ENCODE data around the gene UBL4A.

UBL4A gene

DNA sequence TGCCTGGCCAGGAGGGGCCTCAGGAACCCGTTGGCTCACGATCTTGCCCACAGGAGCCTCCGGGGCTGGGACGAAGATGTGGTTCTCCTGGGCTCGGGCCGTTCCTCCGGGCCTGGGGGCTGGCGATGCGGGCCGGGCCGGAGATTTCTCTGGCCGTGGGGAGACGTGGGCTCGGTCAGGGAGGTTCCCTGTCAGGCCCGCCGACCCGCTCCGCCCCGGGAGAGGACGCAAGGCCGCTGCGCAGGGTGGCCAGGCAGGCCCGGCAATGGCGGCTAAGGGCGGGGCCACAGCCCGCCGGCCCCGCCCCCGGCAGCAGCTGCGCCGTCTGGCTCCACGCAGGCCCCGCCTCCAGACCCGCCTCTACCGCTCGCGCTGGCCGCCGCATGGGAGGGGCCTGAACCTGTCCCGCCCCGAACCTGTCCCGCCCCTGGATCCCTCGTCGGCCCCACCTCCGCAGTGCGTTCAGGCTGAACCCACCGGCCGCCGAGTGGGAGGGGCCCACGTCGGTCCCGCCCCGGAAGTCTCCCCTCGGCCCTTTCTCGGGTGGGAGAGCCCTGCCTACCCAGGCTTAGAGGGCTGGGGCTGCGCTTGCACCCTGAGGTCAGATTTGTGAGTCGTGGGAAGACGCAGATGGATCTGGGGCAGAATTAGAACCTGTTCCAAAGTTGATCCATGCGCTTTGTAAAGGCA lies 29.7 kb upstream of the UBL4A start, which contains the start of gene FAM3A:
FAM3A (minus strand) TSS at position 267 of the 690 bp plus-strand sequence. CDS start 460 bp downstream, outside the sequence.
- Histone ChIP-seq H3K27me3 (ENCODE audit: control insufficient read depth, insufficient read depth, low read length) (no peaks in the 10 kb centered on the region), H3K4me3 (ENCODE audit: low read depth, low read length) (peak within 1 kb of the TSS; percentile 72), H3K4me1 (peaks cover 4% of the 10 kb centered on the region), H2AFZ (peak within 1 kb of the TSS; percentile 87), H3K36me3 (ENCODE audit: control insufficient read depth, insufficient read depth, low read length) (no peaks in the 10 kb centered on the region), H3K9ac (peak within 1 kb of the TSS; percentile 87), H3K27ac (peak within 1 kb of the TSS; percentile 86), H3K9me3 (ENCODE audit: control insufficient read depth, low read length) (no peaks in the 10 kb centered on the region), H3K79me2 (no peaks in the 10 kb centered on the region), H3K4me2 (ENCODE audit: low read length) (peak within 1 kb of the TSS; percentile 81)
- TF ChIP-seq, protein P1, sequence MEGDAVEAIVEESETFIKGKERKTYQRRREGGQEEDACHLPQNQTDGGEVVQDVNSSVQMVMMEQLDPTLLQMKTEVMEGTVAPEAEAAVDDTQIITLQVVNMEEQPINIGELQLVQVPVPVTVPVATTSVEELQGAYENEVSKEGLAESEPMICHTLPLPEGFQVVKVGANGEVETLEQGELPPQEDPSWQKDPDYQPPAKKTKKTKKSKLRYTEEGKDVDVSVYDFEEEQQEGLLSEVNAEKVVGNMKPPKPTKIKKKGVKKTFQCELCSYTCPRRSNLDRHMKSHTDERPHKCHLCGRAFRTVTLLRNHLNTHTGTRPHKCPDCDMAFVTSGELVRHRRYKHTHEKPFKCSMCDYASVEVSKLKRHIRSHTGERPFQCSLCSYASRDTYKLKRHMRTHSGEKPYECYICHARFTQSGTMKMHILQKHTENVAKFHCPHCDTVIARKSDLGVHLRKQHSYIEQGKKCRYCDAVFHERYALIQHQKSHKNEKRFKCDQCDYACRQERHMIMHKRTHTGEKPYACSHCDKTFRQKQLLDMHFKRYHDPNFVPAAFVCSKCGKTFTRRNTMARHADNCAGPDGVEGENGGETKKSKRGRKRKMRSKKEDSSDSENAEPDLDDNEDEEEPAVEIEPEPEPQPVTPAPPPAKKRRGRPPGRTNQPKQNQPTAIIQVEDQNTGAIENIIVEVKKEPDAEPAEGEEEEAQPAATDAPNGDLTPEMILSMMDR (IDR thresholded peaks at IDR 0.05) = no peak

GRCh38 chrX:154515090-154515965 lies 28.9 kb upstream of the UBL4A start:
- Histone ChIP-seq H3K27me3 (ENCODE audit: control insufficient read depth, insufficient read depth, low read length) (no peaks in the 10 kb centered on the region), H3K36me3 (ENCODE audit: control insufficient read depth, insufficient read depth, low read length) (no peaks in the 10 kb centered on the region), H3K79me2 (no peaks in the 10 kb centered on the region), H3K9ac (peak overlapping the region; percentile 87), H2AFZ (peak overlapping the region; percentile 76), H3K27ac (peak overlapping the region; percentile 86), H3K4me3 (ENCODE audit: low read depth, low read length) (peak overlapping the region; percentile 72), H3K9me3 (ENCODE audit: control insufficient read depth, low read length) (no peaks in the 10 kb centered on the region), H3K4me2 (ENCODE audit: low read length) (peak overlapping the region; percentile 71), H3K4me1 (peaks cover 4% of the 10 kb centered on the region)
- TF ChIP-seq, protein P1 (IDR thresholded peaks at IDR 0.05) = no peak

- Histone ChIP-seq H3K4me3 (ENCODE audit: low read depth, low read length) (no peak overlapping the region), H2AFZ (no peak overlapping the region)
Observed at GRCh38 chrX:154513716-154514115, 27.3 kb upstream of the UBL4A start.

GRCh38 chrX:154512879-154513553 lies 26.6 kb upstream of the UBL4A start:
- no peak overlapping the region for H3K9ac ChIP-seq
- TF ChIP-seq, protein P1 (IDR thresholded peaks at IDR 0.05) = no peak
- H2AFZ ChIP-seq = no peak overlapping the region
- H3K9me3 ChIP-seq (ENCODE audit: control insufficient read depth, low read length) = no peaks in the 10 kb centered on the region
- no peaks in the 10 kb centered on the region for H3K79me2 ChIP-seq
- H3K36me3 ChIP-seq (ENCODE audit: control insufficient read depth, insufficient read depth, low read length) = no peaks in the 10 kb centered on the region
- no peaks in the 10 kb centered on the region for H3K27me3 ChIP-seq (ENCODE audit: control insufficient read depth, insufficient read depth, low read length)
- peaks cover 4% of the 10 kb centered on the region for H3K4me1 ChIP-seq
- H3K4me3 ChIP-seq (ENCODE audit: low read depth, low read length) = no peak overlapping the region
- no peak overlapping the region for H3K27ac ChIP-seq
- no peak overlapping the region for H3K4me2 ChIP-seq (ENCODE audit: low read length)

More at GRCh38 chrX:154513716-154514115, 27.3 kb upstream of the UBL4A start:
- Histone ChIP-seq H3K79me2 (no peaks in the 10 kb centered on the region), H3K4me2 (ENCODE audit: low read length) (no peak overlapping the region), H3K27me3 (ENCODE audit: control insufficient read depth, insufficient read depth, low read length) (no peaks in the 10 kb centered on the region), H3K4me1 (peaks cover 4% of the 10 kb centered on the region), H3K9me3 (ENCODE audit: control insufficient read depth, low read length) (no peaks in the 10 kb centered on the region), H3K9ac (no peak overlapping the region), H3K27ac (no peak overlapping the region), H3K36me3 (ENCODE audit: control insufficient read depth, insufficient read depth, low read length) (no peaks in the 10 kb centered on the region)
- TF ChIP-seq, protein P1 (IDR thresholded peaks at IDR 0.05) = no peak

All from parathyroid adenoma (tissue), 2 donors.